Measurements from ENCODE around the gene PPEF1.
"Not testable (repeated sequence)": the region's sequence is repeated elsewhere in the genome, so short reads cannot be mapped to it uniquely, and the experiment has no call there.

GRCh38 chrX:18739609-18740008 lies 32.2 kb downstream of the PPEF1 start:
- not testable (repeated sequence) for TF ChIP-seq POLR2AphosphoS5, SPI1, POLR2A (IDR thresholded peaks at IDR 0.05; ENCODE audit: low read depth, low read length)

Measured in GM12891 (cell line).